ENCODE results near the gene CDHR2.
"Not testable (repeated sequence)": the region's sequence is repeated elsewhere in the genome, so short reads cannot be mapped to it uniquely, and the experiment has no call there.

CDHR2 gene

DNA sequence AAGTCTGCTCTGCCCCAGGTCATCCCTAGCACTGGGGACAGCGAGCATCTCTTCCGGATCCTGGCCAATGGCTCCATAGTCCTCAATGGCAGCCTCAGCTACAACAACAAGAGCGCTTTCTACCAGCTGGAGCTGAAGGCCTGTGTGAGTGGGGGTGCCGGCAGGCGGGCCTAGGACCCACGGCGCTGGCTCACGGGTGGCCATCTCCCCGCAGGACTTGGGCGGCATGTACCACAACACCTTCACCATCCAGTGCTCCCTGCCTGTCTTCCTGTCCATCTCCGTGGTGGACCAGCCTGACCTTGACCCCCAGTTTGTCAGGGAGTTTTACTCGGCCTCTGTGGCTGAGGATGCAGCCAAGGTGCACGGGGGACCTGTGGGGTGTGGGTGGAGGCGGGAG, 25.9 kb downstream of the CDHR2 start:
- DNase-seq: no peak

GRCh38 chr5:176575488-176576422, 26.6 kb downstream of the CDHR2 start:
- DNase-seq: no peak

DNA sequence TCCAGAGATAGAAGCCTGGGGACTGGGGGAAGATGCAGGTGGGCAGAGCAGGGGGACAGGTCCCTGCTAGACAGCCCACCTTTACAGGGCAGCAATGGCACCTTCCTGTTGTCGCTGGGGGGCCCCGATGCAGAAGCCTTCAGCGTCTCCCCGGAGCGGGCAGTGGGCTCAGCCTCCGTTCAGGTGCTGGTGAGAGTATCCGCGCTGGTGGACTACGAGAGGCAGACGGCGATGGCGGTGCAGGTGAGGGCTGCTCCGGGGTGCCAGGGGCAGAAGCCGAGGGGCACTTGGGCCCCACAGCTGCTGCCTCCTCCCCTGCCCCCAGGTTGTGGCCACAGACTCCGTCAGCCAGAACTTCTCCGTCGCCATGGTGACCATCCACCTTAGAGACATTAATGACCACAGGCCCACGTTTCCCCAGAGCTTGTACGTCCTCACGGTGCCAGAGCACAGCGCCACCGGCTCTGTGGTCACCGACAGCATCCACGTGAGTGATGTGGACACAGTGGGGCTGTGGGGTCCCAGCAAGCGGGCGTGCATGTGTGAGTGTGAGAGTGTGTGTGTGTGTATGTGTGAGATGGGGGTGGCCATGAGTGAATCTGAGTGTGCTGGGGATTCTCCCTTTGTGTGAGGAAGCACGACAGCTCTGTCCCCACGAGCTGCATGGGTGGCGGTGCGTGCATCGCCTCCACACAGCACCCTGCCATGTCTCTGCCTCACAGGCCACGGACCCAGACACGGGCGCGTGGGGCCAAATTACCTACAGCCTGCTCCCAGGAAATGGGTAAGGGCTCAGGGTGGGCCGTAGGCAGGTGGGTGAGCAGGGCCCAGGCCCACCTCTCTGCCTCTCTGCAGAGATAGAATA, 28.4 kb downstream of the CDHR2 start:
- no peak for DNase-seq

GRCh38 chr5:176578391-176578808, 29.3 kb downstream of the CDHR2 start:
- DNase-seq: peak; percentile 36

GRCh38 chr5:176579323-176579722, 30.2 kb downstream of the CDHR2 start:
- DNase-seq: no peak

DNA sequence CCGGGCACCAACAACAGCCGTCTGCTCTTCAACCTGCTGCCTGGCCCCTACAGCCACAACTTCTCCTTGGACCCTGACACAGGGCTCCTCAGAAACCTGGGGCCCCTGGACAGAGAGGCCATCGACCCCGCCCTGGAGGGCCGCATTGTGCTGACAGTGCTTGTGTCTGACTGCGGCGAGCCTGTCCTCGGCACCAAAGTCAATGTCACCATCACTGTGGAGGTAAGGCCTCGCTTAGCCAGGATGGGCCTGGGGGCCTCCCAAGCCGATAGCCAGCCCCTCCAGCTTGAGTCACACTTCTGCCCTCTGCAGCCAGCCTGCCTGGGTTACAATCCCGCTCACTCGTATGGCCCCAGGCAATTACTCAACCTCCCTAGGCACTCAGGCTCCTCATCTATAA, 32.2 kb downstream of the CDHR2 start:
- DNase-seq: no peak

DNA sequence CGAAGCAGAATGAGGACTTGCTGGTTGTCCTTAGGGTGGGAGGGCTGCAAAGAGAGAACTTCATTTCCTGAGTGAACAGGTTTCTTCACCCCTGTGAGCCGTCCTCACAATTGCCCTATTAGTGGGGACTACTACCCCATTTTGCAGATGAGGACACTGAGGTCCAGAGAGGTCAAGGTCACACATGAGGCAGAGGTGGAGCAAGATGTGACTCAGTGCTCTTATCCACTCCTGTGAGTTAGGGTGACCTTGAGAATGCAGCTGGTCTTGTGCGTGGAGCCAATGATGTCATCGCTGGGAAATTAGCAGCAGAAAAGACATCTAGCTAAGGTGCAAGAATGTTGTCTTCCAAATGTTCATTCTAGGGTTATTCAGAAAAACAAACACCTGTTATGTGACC, 33.9 kb downstream of the CDHR2 start:
- no peak for DNase-seq

DNA sequence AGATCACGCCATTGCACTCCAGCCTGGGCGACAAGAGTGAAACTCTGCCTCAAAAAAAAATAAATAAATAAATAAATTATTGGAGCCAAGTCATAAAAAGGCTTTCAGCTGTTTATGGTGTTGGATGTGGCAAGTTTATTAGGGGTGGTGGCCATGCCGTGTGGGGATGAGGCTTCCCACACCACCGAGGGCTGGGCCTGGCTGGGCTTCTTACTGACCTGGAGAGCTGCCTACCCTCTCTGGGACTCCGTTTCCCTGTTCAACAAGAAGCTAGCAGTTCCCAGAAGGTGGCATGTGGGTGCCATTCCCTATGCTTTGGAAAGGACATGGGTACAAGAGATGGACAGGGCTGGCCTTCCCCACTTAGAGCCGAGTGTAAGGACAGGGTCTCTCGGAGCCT, 38.3 kb downstream of the CDHR2 start:
- no peak for DNase-seq

DNA sequence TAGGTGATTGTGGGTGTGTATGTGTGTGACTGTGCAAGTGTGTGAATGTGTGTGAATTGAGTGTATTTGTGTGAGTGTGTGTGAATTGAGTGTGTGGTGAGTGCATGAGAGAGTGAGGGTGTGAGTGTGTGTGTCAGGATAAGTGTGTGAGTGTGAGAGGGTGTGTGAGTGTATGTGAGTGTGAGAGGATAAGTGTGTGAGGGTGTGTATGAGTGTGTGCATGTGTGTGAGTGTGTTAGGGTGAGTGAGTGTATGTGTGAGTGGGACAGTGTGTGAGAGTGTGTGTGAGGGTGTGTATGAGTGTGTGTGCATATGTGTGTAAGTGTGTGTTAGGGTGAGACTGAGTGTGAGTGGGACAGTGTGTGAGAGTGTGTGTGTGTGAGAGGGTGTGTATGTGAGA, 39.2 kb downstream of the CDHR2 start:
- no peak for DNase-seq

DNA sequence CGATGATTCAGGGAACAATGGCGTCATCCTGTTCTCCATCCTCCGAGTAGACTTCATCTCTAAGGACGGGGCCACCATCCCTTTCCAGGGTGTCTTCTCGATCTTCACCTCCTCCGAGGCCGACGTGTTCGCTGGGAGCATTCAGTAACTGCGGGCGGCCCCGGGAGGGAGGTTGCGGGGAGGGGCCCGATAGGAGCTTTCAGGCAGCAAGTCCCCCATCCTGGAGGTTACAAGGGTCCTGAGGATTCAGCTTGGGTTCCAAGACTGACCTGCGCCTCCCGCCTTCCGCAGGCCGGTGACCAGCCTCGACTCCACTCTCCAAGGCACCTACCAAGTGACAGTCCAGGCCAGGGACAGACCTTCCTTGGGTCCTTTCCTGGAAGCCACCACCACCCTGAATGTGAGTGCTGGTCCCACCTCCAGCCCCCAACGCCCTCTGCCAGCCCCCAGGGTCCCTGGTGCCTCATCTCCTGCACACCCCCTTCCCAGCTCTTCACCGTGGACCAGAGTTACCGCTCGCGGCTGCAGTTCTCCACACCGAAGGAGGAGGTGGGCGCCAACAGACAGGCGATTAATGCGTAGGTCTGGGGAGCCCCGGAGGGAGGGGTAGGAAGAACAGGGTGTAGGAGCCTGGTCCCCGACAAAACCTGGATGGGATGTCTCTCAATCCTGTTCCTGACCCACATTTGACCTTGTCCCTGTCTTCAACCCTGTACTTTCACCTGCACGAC, 40.1 kb downstream of the CDHR2 start:
- no peak for DNase-seq

DNA sequence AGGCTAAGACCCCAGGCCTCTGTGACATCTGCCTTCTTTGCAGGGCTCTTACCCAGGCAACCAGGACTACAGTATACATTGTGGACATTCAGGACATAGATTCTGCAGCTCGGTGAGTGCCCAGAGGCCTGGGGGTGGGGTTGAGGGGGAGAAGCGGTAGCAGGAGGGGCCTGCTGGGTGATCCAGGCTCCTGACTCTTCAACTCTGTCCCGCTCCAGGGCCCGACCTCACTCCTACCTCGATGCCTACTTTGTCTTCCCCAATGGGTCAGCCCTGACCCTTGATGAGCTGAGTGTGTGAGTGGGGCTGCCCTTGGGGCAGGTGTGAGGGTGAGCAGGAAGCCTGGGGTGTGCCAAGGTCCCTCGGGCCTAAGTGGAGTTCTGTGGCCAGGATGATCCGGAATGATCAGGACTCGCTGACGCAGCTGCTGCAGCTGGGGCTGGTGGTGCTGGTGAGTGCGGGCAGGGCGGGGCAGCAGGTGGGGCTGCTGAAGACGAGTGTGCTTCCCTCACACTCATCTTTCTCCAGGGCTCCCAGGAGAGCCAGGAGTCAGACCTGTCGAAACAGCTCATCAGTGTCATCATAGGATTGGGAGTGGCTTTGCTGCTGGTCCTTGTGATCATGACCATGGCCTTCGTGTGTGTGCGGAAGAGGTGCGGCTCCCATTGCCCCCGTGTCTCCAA, 41.0 kb downstream of the CDHR2 start:
- DNase-seq: no peak

GRCh38 chr5:176591667-176592066, 42.5 kb downstream of the CDHR2 start:
- not testable (repeated sequence) for DNase-seq

DNA sequence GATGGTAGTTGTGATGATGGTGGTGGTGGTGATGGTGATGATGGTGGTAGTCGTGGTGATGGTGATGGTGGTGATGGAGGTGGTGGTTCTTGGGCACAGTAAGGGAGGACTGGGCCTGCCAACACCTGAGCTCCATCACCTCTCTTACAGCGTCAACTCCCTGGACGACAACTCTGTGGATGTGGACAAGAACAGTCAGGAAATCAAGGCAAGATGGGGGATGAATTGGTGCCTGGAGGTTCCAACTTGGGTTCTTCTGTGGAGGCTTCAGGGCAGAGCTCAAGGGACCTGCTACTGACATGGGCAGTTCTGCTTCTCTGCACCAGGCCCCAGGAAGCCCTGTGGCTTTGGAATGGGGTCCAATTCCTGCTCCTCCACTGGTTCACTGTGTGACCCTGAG, 43.4 kb downstream of the CDHR2 start:
- no peak for DNase-seq

DNA sequence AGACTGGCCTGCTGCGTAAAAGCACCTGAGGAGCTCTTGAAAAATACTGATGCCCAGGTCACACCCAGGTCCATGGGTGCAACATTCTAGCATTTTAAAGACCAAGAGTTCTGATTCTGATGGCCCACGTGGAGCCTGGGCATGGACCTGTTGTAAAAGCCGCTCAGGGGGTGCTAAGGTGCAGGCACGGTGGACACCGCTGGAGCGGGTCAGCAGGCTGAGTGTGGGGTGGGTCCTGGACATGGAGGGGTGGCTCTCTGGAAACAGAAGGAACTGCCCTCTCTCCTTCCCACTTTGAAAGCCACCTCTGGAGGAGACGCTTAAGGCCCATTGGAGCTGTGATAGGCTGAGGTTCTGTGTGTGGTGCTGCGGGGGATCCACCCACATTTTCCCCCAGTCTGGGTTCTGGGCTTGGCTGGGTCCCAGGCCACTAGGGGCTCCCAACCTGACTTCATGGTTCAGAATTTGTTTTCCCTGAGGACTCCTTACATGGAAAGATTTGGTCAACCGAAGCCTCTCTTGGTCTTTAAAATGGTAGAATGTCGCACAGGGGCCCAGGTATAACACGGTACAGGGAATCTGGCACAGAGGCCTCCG, 44.2 kb downstream of the CDHR2 start:
- no peak for DNase-seq

- no peak for DNase-seq
Observed at GRCh38 chr5:176594554-176594953, 45.4 kb downstream of the CDHR2 start.

DNA sequence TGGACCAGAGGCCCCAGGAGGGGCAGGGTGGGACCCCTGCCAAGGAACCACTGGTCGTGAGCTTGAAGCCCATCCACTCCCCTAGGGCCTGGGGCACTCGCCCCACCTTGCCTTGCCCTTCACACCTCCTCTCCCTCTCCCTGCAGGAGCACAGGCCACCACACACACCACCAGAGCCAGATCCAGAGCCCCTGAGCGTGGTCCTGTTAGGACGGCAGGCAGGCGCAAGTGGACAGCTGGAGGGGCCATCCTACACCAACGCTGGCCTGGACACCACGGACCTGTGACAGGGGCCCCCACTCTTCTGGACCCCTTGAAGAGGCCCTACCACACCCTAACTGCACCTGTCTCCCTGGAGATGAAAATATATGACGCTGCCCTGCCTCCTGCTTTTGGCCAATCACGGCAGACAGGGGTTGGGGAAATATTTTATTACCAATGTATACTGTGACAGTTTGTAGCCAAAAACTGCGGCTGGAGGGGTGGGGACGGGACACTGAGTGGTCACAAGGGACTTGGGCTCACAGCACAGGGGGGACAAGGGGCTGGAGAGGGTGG, 46.3 kb downstream of the CDHR2 start:
- DNase-seq: no peak

DNA sequence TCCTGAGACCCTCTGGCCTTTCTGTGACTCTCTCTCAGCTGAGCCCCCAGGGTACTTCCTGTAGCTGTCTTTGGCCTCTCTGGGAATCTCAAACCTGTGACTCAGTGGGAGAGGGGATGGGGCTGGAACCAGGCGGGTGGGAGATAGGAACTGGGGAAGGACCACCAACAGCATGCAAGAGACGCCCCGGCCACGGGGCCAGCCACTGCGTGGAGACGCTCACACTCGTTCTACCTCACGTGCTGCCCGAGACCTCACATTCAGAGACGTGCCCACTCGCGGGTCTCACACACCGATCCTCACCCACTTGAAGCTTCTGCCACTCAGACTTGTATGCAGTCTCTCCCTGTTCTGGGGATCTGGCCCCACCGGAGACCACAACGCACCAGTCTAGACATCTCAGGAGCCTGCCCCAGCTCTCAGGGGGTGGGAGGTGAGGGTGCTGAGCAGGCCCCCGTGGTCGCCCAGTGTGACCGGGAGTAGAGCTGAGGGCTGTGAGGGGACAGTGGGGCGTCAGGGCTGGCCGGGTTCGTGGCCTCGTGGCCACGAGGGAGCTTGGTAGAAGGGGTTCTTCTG, 47.0 kb downstream of the CDHR2 start:
- no peak for DNase-seq

GRCh38 chr5:176596689-176597416, 47.7 kb downstream of the CDHR2 start:
- DNase-seq: peak; percentile 72

- no peak for DNase-seq
Observed at GRCh38 chr5:176597417-176598389, 48.6 kb downstream of the CDHR2 start.
